Naive thymus-derived CD4-positive, alpha-beta T cell (primary cell): Measurements from ENCODE around the gene RPL34. TPM values are rescaled to one million over a fixed set of nuclear protein-coding genes. Genes with fewer than 3 reads are reported as not detected.

Experiments
- ATAC-seq: fragments of 150-1000 bp; cut with Tn5 transposase; 2 replicates; pipeline ENCODE4 v1.10.0; 2021; ENCODE audit warnings: mild to moderate bottlenecking, moderate library complexity
- CTCF ChIA-PET: fragments of 350-600 bp; sonication (Branson Sonifier 250); formaldehyde crosslinking; loops from one replicate; lab custom pipeline; 2021; ENCODE audit warnings: antibody characterized with exemption; lab: Charles Lee
- POLR2A ChIA-PET: fragments of 350-600 bp; sonication (Branson Sonifier 250); formaldehyde crosslinking; loops from one replicate; lab custom pipeline; 2021; ENCODE audit warnings: antibody characterized with exemption, inconsistent platforms; lab: Charles Lee
- DNase-seq, 9 donors: peaks; one replicate each; pipeline versions ENCODE4 v3.0.0 to v3.0.0-alpha.2; 2020 to 2022; ENCODE audit warnings: mixed read lengths in 1 of 9
- H3K27ac ChIP-seq: one replicate; pipeline ENCODE4 v1.7.0; 2013; ENCODE audit warnings: mild to moderate bottlenecking, low read depth, low read length, moderate library complexity
- H3K27me3 ChIP-seq, 2 donors: one replicate each; pipeline ENCODE4 v1.7.0; 2013; ENCODE audit warnings: low read length in 2 of 2, mild to moderate bottlenecking in 2 of 2, moderate library complexity in 2 of 2; ENCODE audit not compliant: control insufficient read depth in 2 of 2, insufficient read depth in 2 of 2
- H3K36me3 ChIP-seq, 3 experiments: 1 replicate in 2 of 3; 2 replicates in 1 of 3; pipeline ENCODE4 v1.7.0; 2013; ENCODE audit warnings: low read length in 3 of 3, mild to moderate bottlenecking in 3 of 3, moderate library complexity in 1 of 3; ENCODE audit not compliant: insufficient read depth in 3 of 3, control insufficient read depth in 2 of 3
- H3K4me1 ChIP-seq, 2 donors: one replicate each; pipeline ENCODE4 v1.7.0; 2013; ENCODE audit warnings: low read length in 2 of 2, mild to moderate bottlenecking in 2 of 2, moderate library complexity in 1 of 2; ENCODE audit not compliant: control insufficient read depth in 2 of 2, insufficient read depth in 2 of 2
- H3K4me3 ChIP-seq: 2 replicates; pipeline ENCODE4 v1.7.0; 2013; ENCODE audit warnings: mild to moderate bottlenecking, low read length
- H3K9me3 ChIP-seq, 3 experiments: 1 replicate in 2 of 3; 2 replicates in 1 of 3; pipeline ENCODE4 v1.7.0; 2013; ENCODE audit warnings: low read length in 3 of 3; ENCODE audit not compliant: control insufficient read depth in 2 of 3
- H3K27ac Mint-ChIP-seq, 9 donors: one replicate each; pipeline ENCODE4 v1.8.0; 2020 to 2022; ENCODE audit warnings: mixed read lengths in 9 of 9, mild to moderate bottlenecking in 8 of 9, moderate library complexity in 5 of 9, inconsistent platforms in 2 of 9
- H3K27me3 Mint-ChIP-seq, 5 donors: one replicate each; pipeline ENCODE4 v1.8.0; 2021 to 2022; ENCODE audit warnings: mixed read lengths in 5 of 5, mild to moderate bottlenecking in 1 of 5
- H3K36me3 Mint-ChIP-seq, 5 donors: one replicate each; pipeline ENCODE4 v1.8.0; 2020 to 2022; ENCODE audit warnings: mixed read lengths in 5 of 5, mild to moderate bottlenecking in 3 of 5, inconsistent platforms in 1 of 5
- H3K4me1 Mint-ChIP-seq, 7 donors: one replicate each; pipeline ENCODE4 v1.8.0; 2020 to 2022; ENCODE audit warnings: mixed read lengths in 7 of 7, mild to moderate bottlenecking in 3 of 7, inconsistent platforms in 1 of 7
- H3K4me3 Mint-ChIP-seq, 10 donors: one replicate each; pipeline ENCODE4 v1.8.0; 2020 to 2022; ENCODE audit warnings: mild to moderate bottlenecking in 10 of 10, mixed read lengths in 10 of 10, moderate library complexity in 6 of 10, inconsistent platforms in 2 of 10
- H3K9me3 Mint-ChIP-seq, 11 donors: one replicate each; pipeline ENCODE4 v1.8.0; 2020 to 2022; ENCODE audit warnings: mixed read lengths in 11 of 11, mild to moderate bottlenecking in 4 of 11, inconsistent platforms in 1 of 11, moderate library complexity in 1 of 11
- intact Hi-C, 2 donors: fragments of 100-400 bp; cut with micrococcal nuclease; formaldehyde crosslinking; loops; one replicate each; pipeline ENCODE4 v1.15.1; 2023
- polyA plus RNA-seq, 2 donors: library from polyadenylated mRNA; unstranded; fragments of 300-500 nt; fragmentation: Illumina TruSeq; gene quantifications; one replicate each; pipeline ENCODE4 v1.2.3, GENCODE V29; 2021
- total RNA-seq, 6 experiments: library from RNA in 5 of 6; stranded (reverse) in 5 of 6; gene quantifications; 1 replicate in 5 of 6; 2 replicates in 1 of 6; pipeline ENCODE4 v1.2.3 and lab custom pipeline; 2021 to 2026

RPL34 gene
- total and polyA plus RNA-seq, 7 experiments from 2014 or later = 1,411 to 6,068 (median 3,263) TPM

DNA sequence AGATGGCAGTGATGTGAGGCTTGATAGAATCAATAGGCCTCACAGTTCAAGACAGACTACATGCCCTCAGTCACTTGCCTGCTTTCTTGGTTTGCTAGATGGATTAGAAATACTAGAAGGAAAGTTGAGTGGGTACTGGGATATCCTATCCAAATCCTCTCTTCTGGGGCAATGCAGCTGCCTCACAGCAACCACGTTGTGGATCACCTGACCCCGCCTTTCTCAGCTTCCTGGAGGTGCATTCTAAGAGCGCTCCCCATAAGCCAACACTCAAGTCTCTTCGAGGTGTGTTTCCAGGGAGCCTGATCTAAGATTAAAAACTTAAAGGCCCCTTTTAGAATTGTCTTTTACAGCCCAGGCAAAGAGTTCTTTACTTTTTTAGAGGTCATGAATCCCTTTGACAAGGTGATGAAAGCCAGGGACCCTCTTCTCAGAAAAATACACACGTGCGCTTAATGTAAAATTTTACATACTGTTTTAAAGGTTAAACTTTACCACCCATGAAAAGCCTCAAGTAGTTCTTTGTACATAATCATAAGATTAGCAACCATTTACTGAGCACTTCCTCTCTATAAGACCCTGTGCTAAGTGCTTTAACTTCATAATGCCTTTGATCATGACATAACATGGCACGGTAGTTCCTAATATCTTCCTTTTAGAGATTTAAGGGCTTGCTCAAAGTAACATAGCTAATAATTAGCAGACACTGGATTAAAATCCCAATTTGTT lies 840 bp upstream of the RPL34 start:
- ChIA-PET POLR2A (interaction anchor here (0.6 to 3.4 kb wide), 33 partner anchors 9 to 1112 kb away, joined by 3 to 37 read pairs (median 4); partner anchors contain the start of genes HADH, OSTC and PAPSS1), CTCF (interaction anchor here (0.6 to 0.9 kb wide), 4 partner anchors 37 to 605 kb away, joined by 3 read pairs; no protein-coding TSS in a partner anchor)
- intact Hi-C loops = loop anchor here (1.0 to 5.0 kb wide), 18 partner anchors 8 to 1578 kb away; partner anchors contain the start of genes GAR1 (in 2 of the 2), HADH (in 2 of the 2), MCUB (in 2 of the 2) and OSTC (in 2 of the 2)
- Mint-ChIP-seq H3K27ac (peak overlapping the region; percentile 95 to 99 (median 97)), H3K4me3 (peak overlapping the region; percentile 87 to 99 (median 96)), H3K4me1 (peaks cover 32 to 75% (median 64%) of the 10 kb centered on the region in 7 donors), H3K27me3 (peaks cover 0 to 3% (median 0%) of the 10 kb centered on the region in 5 donors), H3K9me3 (peaks cover 0 to 15% (median 8%) of the 10 kb centered on the region in 11 donors), H3K36me3 (peaks cover 16 to 57% (median 42%) of the 10 kb centered on the region in 5 donors)
- Histone ChIP-seq H3K27ac (peak overlapping the region; percentile 90), H3K36me3 (peaks cover 13 to 31% (median 15%) of the 10 kb centered on the region in 3 experiments), H3K9me3 (no peaks in the 10 kb centered on the region), H3K4me3 (peak overlapping the region; percentile 98), H3K4me1 (peaks cover 29 to 30% of the 10 kb centered on the region in 2 donors), H3K27me3 (no peaks in the 10 kb centered on the region)
- DNase-seq = peak in 8 of 9 donors; percentile 34 to 53 (median 41)
- ATAC-seq = peak; percentile 30

DNA sequence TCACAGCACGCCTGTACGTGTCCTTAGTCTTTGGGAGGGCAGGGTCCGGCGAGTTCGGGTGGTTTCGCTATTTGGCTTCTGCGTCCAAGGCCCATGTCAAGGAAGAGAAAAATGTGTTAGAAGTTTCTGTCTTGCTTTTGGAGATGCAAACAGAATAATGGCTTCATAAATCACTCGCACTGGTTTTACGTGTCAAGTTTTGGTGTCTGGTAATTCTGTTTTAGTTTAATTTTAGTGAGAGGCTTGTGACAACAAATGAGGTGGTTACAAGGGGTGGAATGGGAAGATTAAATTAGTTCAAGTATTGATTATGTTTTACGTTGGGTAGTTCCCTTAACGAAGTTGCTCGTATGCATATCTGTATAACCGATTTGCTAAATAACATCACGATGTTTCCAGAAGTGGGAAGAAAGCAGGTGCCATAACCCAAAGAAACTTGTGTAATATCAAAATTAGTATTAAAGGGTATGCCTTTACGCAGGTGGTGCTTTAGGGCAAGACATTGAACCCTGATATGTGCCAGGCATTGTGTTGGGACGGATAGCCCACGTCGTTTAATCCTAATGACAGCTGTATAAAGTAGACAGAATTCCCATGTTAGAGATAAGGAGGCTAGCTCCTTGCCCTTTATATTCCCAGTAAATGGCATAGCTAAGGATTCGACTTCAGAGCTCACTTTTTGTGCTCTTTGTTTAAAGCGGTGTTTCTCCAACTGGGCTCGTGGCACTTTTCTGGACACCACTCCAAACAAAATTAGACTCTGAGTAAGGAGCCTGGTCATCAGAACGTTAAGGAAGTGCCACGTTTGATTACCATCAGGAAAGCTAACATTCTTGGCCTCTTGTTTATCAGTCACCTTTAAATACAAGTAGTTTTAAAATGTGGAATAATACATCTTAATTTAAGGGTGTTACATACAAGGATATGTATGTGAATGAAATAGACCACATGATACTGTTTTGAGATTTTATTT lies 843 bp downstream of the RPL34 start:
- DNase-seq (peak in 1 of 9 donors; percentile 16), ATAC-seq (no peak)
- H3K27ac ChIP-seq = peak overlapping the region; percentile 90
- intact Hi-C loops = loop anchor here (1.0 to 5.0 kb wide), 15 partner anchors 10 to 1576 kb away; partner anchors contain the start of genes GAR1 (in 2 of the 2), HADH (in 2 of the 2), MCUB (in 2 of the 2) and OSTC (in 2 of the 2)
- Mint-ChIP-seq H3K36me3 (peaks cover 21 to 49% (median 40%) of the 10 kb centered on the region in 5 donors), H3K27me3 (peaks cover 0 to 3% (median 0%) of the 10 kb centered on the region in 5 donors), H3K4me1 (peaks cover 33 to 81% (median 65%) of the 10 kb centered on the region in 7 donors), H3K4me3 (peak overlapping the region; percentile 87 to 99 (median 96)), H3K27ac (peak overlapping the region; percentile 95 to 99 (median 97)), H3K9me3 (peaks cover 0 to 5% (median 2%) of the 10 kb centered on the region in 11 donors)
- H3K9me3 ChIP-seq = no peaks in the 10 kb centered on the region
- ChIA-PET CTCF (interaction anchor here (0.7 kb wide), 1 partner anchor 896 kb away, joined by 3 read pairs; no protein-coding TSS in a partner anchor), POLR2A (interaction anchor here (0.6 to 3.4 kb wide), 20 partner anchors 9 to 900 kb away, joined by 3 to 37 read pairs (median 4); partner anchors contain the start of genes HADH, OSTC and PAPSS1)
- no peaks in the 10 kb centered on the region for H3K27me3 ChIP-seq
- peaks cover 29 to 30% of the 10 kb centered on the region in 2 donors for H3K4me1 ChIP-seq
- peaks cover 18 to 47% (median 21%) of the 10 kb centered on the region in 3 experiments for H3K36me3 ChIP-seq
- H3K4me3 ChIP-seq = peak overlapping the region; percentile 98

DNA sequence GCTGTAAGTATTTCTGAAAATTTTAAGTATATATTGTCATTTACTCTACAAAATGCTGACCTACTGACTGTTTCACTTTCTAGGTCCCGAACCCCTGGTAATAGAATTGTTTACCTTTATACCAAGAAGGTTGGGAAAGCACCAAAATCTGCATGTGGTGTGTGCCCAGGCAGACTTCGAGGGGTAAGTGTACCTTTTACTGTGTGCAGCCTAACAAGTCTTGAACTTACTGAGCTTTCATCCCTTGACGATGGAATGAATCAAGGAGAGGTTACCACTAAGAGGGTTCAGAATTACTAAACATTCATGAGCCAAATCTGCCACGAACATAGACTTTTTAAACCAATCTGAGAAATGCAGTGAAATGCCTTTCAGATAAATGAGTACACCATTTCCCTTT lies 1.6 kb downstream of the RPL34 start:
- Histone ChIP-seq H3K36me3 (peaks cover 18 to 55% (median 21%) of the 10 kb centered on the region in 3 experiments), H3K9me3 (no peaks in the 10 kb centered on the region), H3K4me1 (peaks cover 29 to 30% of the 10 kb centered on the region in 2 donors), H3K4me3 (no peak overlapping the region), H3K27me3 (no peaks in the 10 kb centered on the region), H3K27ac (peak overlapping the region; percentile 90)
- Mint-ChIP-seq H3K4me3 (peak overlapping the region in 8 of 10 donors; percentile 2 to 99 (median 47)), H3K9me3 (peaks cover 0 to 1% (median 0%) of the 10 kb centered on the region in 11 donors), H3K27me3 (peaks cover 0 to 3% (median 0%) of the 10 kb centered on the region in 5 donors), H3K4me1 (peaks cover 33 to 81% (median 63%) of the 10 kb centered on the region in 7 donors), H3K36me3 (peaks cover 25 to 44% (median 38%) of the 10 kb centered on the region in 5 donors), H3K27ac (peak overlapping the region in 8 of 9 donors; percentile 7 to 99 (median 82))
- ATAC-seq (no peak), DNase-seq (no peak)
- POLR2A ChIA-PET = interaction anchor here (0.6 to 3.4 kb wide), 4 partner anchors 8 to 901 kb away, joined by 3 to 37 read pairs (median 14); partner anchors contain the start of genes OSTC and PAPSS1
- CTCF ChIA-PET = no interaction called here
- intact Hi-C loops = loop anchor here in 1 of 2 donors (5.0 kb wide), 2 partner anchors 590 to 1575 kb away; partner anchors contain the start of gene ELOVL6

DNA sequence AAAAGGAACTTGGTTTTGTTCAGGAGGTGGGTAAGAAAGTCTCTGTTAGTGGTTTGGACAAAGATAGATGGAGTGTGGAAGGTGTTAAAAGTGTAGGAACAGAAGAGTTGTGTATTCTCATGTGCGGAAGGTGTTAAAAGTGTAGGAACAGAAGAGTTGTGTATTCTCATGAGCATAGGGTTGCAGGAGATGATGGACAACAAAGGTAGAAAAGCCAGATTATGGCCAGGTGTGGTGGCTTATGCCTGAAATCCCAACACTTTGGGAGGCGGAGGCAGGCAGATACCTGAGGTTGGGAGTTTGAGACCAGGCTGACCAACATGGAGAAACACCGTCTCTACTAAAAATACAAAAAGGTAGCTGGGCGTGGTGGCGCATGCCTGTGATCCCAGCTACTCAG lies 2.5 kb downstream of the RPL34 start:
- no peak for DNase-seq
- peaks cover 29 to 73% (median 58%) of the 10 kb centered on the region in 7 donors for H3K4me1 Mint-ChIP-seq
- peak overlapping the region; percentile 6 to 99 (median 76) for H3K27ac Mint-ChIP-seq
- H3K4me3 Mint-ChIP-seq = peak overlapping the region in 8 of 10 donors; percentile 7 to 97 (median 51)
- Histone ChIP-seq H3K27me3 (no peaks in the 10 kb centered on the region), H3K4me3 (no peak overlapping the region), H3K9me3 (no peaks in the 10 kb centered on the region), H3K27ac (peak overlapping the region; percentile 90), H3K36me3 (peaks cover 18 to 62% (median 21%) of the 10 kb centered on the region in 3 experiments), H3K4me1 (peaks cover 29 to 30% of the 10 kb centered on the region in 2 donors)
- H3K27me3 Mint-ChIP-seq = peaks cover 0 to 3% (median 0%) of the 10 kb centered on the region in 5 donors
- no peak for ATAC-seq
- peaks cover 0 to 1% (median 0%) of the 10 kb centered on the region in 11 donors for H3K9me3 Mint-ChIP-seq
- ChIA-PET CTCF (no interaction called here), POLR2A (interaction anchor here (0.8 to 1.3 kb wide), 3 partner anchors 11 to 28 kb away, joined by 3 to 7 read pairs (median 4); partner anchors contain the start of gene OSTC)
- intact Hi-C loops = loop anchor here in 1 of 2 donors (5.0 kb wide), 2 partner anchors 591 to 1574 kb away; partner anchors contain the start of gene ELOVL6
- H3K36me3 Mint-ChIP-seq = peaks cover 25 to 39% (median 34%) of the 10 kb centered on the region in 5 donors

DNA sequence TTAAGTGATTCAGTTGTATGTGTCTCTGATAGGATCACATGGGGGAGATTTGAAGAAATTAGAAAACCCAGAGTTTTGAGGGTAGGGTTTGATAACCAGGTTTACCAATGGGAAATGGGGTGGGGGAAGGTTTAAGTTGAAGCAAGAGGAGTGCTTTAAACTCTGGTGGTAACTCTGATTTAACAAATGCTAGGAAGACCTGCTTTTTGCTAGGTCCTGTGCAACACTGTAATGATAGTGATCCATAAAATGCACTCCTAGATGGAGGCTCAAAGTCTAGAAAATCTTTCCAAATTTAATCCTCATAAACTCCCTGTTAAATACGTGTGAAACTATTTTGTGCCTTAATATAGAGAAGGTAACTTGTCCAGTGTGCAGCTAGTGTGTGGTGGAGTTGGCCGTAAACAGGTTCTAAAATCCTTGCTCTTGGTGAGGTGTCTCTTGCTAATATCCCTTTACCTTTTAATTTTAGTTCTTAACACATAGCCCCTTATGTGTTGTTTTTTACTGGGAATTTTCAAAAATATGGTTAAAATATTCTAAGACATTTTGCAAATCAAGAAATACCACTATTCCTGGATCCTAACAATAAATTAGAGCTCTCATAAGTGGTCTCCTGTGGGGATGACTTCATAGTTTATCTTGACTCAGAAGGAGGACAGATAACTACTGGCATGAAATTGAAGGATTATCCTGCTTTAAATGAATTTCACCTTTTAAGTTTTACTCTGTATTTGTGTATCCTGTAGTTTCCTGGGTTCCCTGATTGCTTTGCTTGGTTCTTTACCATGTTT lies 4.1 kb downstream of the RPL34 start:
- H3K4me3 ChIP-seq = no peak overlapping the region
- peaks cover 23 to 58% (median 53%) of the 10 kb centered on the region in 7 donors for H3K4me1 Mint-ChIP-seq
- peaks cover 25 to 39% (median 34%) of the 10 kb centered on the region in 5 donors for H3K36me3 Mint-ChIP-seq
- peaks cover 0 to 3% (median 0%) of the 10 kb centered on the region in 5 donors for H3K27me3 Mint-ChIP-seq
- H3K36me3 ChIP-seq = peaks cover 18 to 69% (median 25%) of the 10 kb centered on the region in 3 experiments
- H3K27me3 ChIP-seq = no peaks in the 10 kb centered on the region
- ChIA-PET POLR2A (interaction anchor here (0.7 to 1.3 kb wide), 5 partner anchors 9 to 470 kb away, joined by 3 to 7 read pairs (median 3); partner anchors contain the start of gene OSTC), CTCF (no interaction called here)
- H3K9me3 ChIP-seq = no peaks in the 10 kb centered on the region
- H3K27ac Mint-ChIP-seq = peak overlapping the region in 4 of 9 donors; percentile 6 to 83 (median 20)
- H3K27ac ChIP-seq = peak overlapping the region; percentile 5
- H3K4me3 Mint-ChIP-seq = peak overlapping the region in 3 of 10 donors; percentile 12 to 18 (median 12)
- H3K9me3 Mint-ChIP-seq = no peaks in the 10 kb centered on the region
- peaks cover 21 to 23% of the 10 kb centered on the region in 2 donors for H3K4me1 ChIP-seq
- ATAC-seq (no peak), DNase-seq (no peak)
- intact Hi-C loops = loop anchor here in 1 of 2 donors (5.0 kb wide), 2 partner anchors 592 to 1573 kb away; partner anchors contain the start of gene ELOVL6
